Fibroblast of the conjunctiva (primary cell): ENCODE results near the gene PITPNC1.
A peak's percentile ranks its signal among the peaks of the same experiment; 100 is the strongest.
"Not testable (repeated sequence)": the region's sequence is repeated elsewhere in the genome, so short reads cannot be mapped to it uniquely, and the experiment has no call there.

Source experiments
- DNase-seq: peaks from one replicate; pipeline ENCODE4 v3.0.0-alpha.2; 2010; ENCODE audit warnings: low read depth

The PITPNC1 gene

DNA sequence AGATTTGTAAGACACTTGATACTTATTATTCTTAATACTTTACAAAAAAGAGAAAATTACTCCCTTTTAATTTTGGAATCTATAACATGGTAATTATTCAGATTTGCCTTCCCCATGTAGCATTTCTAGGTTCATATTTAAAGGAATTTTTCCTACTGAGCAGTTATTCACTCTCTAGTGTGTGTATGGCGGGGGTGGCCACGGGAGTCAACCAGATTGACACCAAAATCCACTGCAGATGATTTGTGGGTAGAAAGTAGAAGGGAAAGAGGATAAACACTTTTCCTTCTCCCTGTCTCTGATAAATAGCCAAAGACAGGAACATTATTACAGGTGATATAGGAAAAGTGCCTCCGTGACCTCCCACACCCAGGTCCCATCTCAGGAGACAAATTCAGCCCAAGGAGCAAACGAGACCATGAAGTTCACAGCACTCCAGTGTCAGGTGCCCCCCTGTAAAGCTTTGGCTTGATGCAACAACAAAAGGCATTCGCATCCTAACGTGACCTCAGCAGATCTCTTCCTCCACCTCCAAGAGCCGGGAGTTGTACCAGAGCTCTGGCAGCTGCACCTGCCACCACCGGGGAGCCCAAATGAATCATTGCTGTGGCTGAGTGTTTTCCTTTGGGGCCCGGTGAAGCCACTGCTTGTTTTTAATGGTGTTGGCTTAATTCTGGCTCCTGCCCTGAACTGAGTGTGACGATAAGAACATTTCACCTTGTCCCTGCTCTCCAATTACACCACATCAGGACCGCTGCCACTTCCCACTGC is 248.0 kb downstream of the PITPNC1 start:
- no peak for DNase-seq

DNA sequence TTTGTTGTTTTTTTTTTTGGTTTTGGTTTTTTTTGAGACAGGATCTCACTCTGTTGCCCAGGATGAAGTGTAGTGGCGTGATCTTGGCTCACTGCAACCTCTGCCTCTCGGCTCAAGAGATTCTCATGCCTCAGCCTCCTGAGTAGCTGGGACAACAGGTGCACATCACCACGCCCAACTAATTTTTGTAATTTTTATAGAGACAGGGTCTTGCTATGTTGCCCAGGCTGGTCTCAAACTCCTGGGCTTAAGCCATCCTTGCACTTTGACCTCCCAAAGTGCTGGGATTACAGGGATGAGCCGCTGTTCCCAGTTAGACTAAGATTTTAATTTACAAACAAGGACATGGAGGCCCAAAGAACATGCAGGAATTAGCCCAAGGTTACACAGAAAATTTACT is 248.9 kb downstream of the PITPNC1 start:
- DNase-seq: no peak

DNA sequence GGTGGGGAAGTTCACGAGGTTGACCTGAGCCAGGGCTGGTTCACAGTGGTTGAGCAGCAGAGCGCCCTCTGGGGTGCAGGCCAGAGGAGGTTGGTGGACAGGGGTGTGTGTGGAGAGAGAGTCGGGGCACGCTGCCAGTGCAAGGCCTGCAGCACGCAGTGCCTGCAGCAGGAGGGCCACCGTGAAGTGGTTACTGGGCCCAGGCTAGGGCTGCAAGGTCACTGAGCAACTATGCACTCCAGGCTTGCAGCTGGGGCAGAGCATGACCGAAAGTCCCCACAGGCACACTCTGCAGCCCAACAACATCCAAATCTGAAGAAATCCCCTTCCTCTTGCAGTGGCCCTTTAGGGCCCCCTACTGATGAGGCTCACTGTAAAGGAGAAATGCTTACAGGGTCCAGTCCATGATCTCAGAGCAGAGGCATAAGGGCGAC is 251.5 kb downstream of the PITPNC1 start:
- no peak for DNase-seq

DNA sequence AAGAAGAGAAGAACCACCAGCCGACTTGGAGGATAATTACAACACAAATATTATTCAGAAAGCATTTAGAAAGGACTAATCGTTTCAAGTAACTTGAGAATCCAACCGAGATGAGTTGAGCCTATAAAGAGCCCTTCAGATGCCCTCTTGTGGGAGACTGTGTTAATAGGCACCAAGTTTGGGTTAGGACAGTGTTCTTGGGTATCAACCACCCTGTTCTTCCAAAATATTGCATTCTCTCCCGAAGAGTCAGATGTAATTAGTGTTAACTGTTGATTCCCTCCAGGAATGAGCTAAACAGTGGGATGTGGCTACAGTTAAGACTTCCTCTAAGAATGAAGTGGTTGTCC is 252.9 kb downstream of the PITPNC1 start:
- peak; percentile 62 for DNase-seq

DNA sequence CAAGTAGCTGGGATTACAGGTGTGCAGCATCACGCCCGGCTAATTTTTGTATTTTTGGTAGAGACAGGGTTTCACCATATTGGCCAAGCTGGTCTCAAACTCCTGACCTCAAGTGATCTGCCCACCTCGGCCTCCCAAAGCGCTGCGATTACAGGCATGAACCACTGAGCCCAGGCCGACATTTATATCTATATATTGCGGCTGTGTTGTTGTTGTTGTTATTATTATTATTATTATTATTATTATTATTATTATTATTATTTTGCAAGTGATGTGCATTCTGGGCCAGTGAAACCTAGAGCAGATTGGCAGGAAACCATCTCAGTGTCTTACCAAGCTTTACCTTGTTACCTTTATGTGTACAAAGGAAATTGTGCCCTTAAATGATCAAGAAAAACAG is 253.8 kb downstream of the PITPNC1 start:
- not testable (repeated sequence) for DNase-seq

DNA sequence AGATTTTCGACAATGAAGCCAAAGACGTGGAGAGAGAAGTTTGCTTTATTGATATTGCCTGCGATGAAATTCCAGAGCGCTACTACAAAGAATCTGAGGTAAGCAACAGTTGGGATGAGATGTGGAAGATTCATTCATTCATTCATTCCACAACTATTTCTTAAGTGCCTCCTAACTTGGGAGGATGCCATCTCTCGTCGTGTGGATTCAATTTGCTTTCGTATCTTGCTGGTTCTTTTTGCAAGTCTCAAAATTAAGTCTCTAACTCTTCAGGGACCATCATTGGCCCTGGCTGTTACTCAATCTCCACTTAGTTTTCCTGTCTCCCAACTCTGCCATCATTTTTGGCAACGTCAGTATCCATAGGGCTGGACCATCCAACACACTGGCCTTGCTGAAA is 255.1 kb downstream of the PITPNC1 start:
- DNase-seq: no peak

DNA sequence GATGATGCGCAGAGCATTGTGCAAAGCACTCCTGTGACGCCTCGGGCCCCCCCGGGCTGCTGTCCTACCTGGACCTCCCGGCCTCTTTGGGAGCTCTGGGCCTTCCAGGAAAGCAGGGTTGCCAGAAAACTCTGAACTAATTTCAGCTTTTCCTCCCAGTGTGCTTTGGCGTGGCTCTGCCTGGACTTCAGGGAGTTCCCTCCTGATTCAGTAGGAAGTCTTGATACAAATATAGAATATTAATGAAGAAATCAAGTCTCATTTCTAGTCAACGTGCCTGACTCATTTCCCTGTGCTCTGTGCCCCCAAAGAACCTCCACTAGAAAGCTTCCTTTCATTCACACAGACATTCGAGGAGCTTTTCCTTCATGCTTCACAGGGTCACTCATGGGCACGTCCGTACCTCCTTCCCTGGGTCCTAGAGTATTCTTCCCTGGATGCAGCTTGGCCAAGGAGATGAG is 256.7 kb downstream of the PITPNC1 start:
- DNase-seq: no peak

DNA sequence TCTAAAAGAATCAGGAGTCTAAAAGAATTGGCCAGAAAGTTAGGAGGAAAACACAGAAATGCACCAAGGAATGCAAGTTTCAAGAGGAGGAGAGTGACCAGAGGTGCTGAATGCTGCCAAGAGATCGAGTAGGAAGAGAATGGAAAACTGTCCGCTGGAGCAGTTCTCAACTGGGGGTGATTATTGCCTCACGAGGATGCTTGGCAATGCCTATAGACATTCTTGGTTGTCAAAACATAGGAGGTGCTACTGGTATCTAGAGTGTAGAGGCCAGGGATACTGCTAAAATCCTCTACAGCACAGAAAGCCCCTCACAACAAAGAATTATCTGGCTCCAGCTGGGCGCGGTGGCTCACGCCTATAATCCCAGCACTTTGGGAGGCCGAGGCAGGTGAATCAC is 258.6 kb downstream of the PITPNC1 start:
- DNase-seq: no peak

DNA sequence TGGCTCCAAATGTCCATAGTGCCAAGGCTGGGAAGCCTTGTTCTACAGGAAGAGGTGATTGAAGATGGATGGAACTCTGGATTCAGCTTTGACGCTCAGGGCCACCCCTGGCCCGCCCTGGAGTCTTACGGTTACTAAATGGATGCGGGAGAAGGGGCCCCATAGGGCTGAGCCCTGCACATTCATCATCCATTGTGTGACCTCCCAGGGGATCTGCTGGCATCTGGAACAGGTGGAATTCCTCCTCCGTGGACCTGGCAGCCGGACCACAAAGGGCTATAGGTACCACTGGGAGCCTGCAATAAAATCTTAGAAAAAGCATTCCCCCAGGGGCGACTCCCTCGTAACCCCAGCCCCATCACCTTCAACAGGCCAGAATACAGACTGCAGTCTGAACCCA is 259.2 kb downstream of the PITPNC1 start:
- no peak for DNase-seq

DNA sequence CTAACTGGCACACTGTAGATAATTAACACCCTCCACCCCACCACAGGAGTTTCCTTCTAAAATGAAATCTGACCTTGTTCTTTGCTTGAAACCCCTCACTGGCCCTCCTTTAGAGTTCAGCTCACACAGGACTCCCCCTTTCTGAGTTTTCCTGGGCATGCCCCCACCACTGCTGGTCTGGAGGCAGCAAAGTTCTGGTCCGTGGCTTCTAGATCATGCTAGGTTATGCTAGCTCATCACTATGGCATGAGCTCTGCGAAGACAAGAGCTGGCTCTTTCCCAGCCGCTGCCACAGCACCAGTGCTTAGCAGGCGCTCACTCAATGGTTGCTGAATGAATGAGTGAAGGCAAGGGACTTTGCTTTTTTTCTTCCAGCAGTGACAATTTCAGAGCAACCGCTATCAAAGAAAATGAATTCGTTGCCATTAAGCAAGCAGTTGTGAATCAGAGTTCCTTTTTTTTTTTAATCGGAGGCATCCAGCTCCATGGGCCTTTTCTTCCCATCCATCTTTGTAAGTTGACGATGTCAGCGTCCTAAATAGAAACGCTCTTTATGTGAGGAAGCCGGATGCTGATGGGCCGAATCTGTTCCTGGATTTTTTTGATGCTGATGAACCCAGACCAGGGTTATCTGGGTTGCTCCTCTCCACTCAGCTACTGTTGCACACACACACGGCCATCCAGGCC is 259.9 kb downstream of the PITPNC1 start:
- no peak for DNase-seq

DNA sequence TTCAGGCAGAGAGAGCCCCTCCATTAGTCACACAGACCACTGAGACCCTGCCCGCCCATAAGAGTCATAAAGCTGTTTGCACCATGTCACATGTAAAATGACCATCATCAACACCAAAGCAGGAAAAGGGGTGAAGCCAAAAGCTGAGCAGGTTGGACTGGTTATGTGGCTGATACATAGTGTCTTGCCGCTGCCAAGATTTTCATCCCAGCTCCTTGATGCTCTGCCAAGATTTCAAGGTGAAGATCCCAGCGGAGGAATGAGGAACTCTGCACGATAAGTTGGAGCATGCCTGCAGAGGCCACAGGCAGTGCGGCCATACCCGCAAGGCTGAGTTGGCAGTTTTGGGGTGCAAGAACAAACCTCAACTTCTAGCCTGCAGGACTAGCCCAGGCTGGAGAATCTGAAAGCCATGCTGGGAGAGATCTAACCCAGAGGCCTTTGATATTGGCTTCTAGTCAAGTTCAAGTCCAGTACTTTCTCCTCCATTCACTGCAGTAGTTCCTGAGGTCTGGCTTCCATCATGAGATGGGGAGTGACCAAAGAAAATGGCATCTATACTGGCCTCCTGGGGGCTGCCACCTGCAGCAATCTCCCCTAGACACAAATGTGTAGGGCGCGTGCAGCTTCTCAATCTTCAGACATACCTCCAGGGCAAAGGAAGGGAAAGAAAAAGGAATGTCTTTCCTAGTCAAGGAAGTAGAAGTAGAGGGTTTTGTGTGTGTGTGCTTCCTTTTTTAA is 261.0 kb downstream of the PITPNC1 start:
- no peak for DNase-seq

DNA sequence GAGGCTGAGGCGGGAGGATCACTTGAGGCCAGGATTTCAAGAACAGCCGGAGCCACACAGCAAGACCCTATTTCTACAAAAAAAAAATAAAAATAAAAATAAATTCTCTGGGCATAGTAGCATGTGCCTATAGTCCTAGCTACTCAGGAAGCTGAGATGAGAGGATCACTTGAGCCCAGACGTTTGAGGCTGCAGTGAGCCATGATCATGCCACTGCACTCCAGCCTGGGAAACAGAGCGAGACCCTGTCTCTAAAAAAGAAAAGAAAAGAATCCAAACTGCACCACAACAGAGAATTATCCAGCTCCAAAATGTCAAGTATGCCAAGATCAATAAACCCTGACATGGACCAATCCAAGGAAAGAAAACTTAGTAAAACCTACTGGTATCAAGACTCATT is 261.8 kb downstream of the PITPNC1 start:
- no peak for DNase-seq

DNA sequence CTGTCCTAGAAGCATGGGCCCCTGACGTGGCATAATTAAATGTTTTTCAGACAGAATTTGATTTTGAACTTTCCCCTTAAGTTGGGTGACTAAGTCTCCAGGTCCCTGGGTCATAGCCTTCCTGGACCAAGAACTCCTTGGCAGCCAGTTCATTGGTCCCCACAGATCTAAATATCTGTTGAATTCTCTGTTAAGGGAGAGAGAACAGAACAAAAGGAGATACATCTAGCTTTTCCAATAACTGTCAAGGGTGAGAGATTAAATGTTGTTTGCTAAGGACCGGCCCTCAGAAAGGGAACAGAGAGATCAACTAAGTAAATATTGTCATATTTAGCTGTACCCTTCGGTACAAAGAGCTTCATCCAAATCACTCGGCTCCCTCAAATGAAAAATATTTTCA is 262.5 kb downstream of the PITPNC1 start:
- DNase-seq: no peak

DNA sequence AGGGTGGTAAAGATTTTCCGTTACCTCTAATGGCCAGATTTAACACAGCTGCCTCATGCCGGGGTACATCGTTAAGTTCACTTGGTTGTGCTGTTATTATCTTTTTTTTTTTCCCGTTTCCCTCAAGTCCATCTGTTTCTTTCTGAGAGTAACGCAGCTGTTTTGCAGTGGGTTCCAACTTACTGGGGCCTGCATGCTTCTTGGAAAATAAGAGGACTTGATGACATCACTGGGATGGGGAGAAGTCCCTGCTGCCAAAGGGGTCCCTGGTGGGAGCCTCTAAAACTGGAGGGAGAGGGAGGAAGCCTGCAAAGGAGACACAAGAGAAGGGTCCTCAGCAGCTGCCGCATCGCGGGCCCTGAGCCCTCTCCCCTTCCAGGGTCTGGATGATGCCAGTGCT is 262.9 kb downstream of the PITPNC1 start:
- no peak for DNase-seq

DNA sequence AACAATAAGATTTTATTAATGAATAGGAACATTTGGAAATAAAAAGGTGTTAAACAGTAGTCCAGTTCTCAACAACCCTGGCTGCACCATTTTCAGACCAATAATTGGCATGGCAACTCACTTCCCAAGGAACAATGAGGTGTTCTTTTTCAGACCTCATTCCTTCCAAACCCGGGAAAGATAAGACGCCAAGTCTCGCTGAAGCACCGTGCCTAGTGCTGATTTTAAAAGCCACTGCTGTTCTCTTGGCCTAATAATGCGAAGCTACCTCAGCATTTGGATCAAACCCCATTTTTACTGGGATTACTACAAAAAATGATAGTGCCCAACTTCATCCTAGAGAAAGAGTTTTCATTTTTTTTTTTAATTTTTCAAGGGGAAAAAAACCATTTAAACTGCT is 265.4 kb downstream of the PITPNC1 start:
- no peak for DNase-seq

DNA sequence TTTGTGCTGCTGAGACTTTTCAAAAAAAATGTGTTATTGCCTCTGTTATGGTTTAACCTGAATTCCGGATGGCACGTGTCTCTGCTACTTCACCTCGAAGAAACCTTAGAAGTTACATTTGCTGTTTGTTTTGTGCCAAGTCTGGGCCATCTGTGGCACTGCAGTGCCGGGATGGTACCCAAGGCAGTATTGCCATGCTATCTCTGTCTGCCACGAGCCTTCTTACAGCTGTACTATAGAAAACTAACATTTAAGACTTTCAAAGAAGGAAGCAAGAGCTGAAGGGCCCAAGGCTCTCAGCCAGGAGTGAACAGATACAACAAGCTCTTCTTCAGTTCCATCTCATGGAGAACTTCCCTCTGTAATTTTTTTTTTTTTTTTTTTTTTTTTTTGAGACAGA is 267.0 kb downstream of the PITPNC1 start:
- DNase-seq: no peak

DNA sequence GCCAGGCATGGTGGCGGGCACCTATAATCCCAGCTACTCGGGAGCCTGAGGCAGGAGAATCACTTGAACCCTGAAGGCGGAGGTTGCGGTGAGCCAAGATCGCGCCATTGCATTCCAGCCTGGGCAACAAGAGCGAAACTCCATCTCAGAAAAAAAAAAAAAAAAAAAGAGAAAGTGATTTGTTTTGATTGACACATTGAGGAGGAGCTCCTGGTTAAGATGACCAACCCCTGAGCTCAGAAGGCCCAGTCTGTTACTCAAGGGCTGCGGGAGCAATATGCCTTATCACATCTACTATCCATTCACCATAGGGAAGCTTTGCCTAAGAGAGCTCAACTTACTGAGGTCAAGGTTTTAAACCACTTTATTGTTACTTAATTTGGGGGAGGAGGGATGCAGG is 268.1 kb downstream of the PITPNC1 start:
- not testable (repeated sequence) for DNase-seq

DNA sequence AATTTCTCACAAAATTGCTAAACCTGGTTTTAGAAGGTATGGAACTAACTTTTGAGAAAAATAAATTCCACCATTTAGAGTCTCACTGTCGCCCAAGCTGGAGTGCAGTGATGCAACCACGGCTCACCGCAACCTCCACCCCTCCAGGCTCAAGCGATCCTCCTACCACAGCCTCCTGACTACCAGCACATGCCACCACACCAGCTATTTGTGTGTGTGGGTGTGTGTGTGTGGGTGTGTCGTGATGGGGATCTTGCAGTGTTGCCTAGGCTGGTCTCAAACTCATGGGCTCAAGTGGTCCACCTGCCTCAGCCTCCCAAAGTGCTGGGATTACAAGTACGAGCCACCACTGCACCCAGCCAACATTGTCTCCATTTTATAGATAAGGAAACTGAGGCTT is 269.4 kb downstream of the PITPNC1 start:
- DNase-seq: no peak

DNA sequence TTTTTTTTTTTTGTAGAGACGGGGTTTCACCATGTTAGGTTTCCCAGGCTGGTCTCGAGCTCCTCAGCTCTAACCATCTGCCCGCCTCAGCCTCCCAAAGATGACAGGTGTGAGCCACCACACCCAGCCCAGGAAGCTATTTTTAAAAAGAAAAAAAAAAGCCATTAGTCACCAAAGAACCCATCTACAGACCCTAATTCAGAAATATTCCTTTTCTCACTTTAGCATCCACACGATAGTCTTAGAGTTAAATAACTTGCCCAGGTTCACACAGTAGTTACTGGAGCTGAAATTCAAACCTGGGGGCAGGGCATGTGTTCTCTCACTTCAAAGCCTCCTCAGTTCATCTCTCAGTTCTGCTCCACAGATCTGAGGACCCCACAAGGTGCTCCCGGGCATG is 270.4 kb downstream of the PITPNC1 start:
- no peak for DNase-seq

DNA sequence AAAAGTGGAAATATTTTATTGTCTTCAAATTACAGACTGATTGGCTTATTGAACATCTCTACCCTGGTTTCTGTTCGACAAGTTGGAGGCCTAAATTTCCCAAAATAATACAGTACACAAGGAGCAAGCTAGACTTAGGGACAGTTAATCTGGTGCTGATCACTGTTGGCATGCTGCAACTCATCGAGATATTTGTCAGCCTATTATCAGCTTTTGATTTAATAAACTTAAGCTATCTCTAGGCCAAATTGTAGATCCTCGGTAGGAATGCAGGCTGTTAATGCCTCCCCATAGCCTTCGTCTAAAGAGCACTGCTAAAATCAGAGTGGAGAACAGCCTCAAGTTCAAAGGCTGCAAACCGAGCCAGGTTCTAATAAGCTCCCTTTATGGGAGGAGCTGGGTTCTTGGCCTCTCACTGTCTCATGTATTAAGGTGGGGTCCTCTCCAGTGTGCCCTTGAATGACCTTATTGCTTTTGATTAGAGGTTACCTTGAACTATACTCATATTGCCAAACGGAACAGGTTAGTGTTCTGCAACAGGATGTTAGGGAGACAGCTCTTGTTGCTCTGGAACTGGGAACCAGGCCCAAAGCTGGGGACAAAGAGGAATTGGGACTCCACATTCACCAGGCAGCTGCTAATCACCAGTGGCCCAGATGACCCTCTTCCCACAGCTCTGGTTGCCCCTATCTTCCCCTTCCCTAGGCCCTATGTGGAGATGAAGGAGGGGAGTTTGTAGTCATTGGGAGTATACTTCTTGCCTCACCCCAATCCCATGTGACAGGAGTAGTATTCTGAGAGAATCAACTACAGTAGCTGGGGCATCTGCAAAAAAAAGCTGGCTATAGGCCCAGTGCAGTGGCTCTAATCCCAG is 271.2 kb downstream of the PITPNC1 start:
- no peak for DNase-seq

DNA sequence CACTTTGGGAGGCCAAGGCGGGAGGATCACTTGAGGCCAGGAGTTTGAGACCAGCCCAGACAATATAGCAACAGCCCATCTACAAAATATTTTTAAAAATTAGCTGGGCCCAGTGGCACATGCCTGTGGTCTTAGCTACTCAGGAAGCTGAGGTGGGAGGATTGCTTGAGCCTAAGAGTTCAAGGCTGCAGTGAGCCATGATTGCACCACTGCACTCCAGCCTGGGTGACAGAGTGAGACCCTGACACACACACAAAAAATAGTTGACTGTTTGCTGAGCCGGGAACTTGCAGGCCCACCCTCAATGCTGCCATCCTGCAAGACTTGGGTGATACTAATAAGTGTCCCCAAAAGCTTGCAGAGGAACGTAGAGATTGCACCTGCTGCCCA is 271.8 kb downstream of the PITPNC1 start:
- not testable (repeated sequence) for DNase-seq

DNA sequence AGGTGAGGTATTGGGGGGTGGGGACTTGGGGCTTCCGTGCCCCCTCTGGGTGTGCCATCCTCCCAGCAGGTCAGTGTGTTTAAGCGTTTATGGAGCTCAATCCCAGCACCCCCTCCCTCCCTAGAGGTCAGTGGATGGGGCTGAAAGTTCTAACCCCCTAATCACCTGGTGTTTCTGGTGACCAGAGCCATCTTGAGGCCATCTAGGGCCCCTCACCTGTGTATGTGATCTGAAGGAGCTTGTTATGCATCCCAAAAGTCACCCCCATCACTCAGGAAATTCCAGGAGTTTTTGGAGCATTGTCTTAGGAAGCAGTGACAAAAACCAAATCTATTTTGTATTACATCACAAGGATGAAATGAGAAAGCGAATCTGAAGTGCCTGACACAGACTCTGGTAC is 272.8 kb downstream of the PITPNC1 start:
- no peak for DNase-seq
